Measurements from ENCODE around the gene C2orf15. TPM values are rescaled to one million over a fixed set of nuclear protein-coding genes. Genes with fewer than 3 reads are reported as not detected.
A peak's percentile ranks its signal among the peaks of the same experiment; 100 is the strongest.

C2orf15 gene
- total RNA-seq, 1 experiment from 2014 or later = 0.93 TPM

DNA sequence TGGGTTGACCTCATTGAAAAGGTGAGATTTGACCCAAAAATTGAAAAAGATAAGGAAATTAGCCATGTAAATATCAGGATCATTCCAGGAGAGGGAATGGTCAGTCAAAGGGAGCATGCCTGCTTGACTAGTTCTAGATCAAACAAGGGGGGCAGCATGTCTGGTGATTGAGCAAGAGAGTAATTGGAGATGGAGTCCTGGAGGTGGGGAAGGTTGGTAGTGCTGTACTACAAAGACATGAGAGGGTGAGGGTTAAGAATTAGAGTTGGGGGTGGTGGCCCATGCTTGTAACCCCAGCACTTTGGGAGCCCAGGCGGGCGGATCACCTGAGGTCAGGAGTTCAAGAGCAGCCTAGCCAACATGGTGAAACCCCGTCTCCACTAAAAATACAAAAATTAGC, 41.5 kb downstream of the C2orf15 start:
- ChIA-PET POLR2A (interaction anchor here (4.1 kb wide), 1 partner anchor 154 kb away, joined by 154 read pairs; the partner anchor contains the start of genes EIF5B and TXNDC9), CTCF (no interaction called here)
- no TSS peak for BruUV-seq (replicated peaks)
- peak; percentile 8 for DNase-seq (ENCODE audit: unreplicated experiment)
- no peak overlapping the region for H3K4me3 Mint-ChIP-seq (ENCODE audit: unreplicated experiment)
- intact Hi-C loops (cut with micrococcal nuclease) = no loop called here
- TF ChIP-seq, protein P1, sequence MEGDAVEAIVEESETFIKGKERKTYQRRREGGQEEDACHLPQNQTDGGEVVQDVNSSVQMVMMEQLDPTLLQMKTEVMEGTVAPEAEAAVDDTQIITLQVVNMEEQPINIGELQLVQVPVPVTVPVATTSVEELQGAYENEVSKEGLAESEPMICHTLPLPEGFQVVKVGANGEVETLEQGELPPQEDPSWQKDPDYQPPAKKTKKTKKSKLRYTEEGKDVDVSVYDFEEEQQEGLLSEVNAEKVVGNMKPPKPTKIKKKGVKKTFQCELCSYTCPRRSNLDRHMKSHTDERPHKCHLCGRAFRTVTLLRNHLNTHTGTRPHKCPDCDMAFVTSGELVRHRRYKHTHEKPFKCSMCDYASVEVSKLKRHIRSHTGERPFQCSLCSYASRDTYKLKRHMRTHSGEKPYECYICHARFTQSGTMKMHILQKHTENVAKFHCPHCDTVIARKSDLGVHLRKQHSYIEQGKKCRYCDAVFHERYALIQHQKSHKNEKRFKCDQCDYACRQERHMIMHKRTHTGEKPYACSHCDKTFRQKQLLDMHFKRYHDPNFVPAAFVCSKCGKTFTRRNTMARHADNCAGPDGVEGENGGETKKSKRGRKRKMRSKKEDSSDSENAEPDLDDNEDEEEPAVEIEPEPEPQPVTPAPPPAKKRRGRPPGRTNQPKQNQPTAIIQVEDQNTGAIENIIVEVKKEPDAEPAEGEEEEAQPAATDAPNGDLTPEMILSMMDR (IDR thresholded peaks at IDR 0.05; ENCODE audit: unreplicated experiment) = no peak
- no peaks in the 10 kb centered on the region for H3K9me3 Mint-ChIP-seq (ENCODE audit: unreplicated experiment)
- H3K4me1 Mint-ChIP-seq (ENCODE audit: insufficient read depth, unreplicated experiment) = peaks cover 24% of the 10 kb centered on the region
- H3K36me3 Mint-ChIP-seq (ENCODE audit: insufficient read depth, unreplicated experiment) = peaks cover 28% of the 10 kb centered on the region
- no peak overlapping the region for H3K27ac Mint-ChIP-seq (ENCODE audit: low read depth, unreplicated experiment)
- H3K27me3 Mint-ChIP-seq (ENCODE audit: insufficient read depth, unreplicated experiment) = no peaks in the 10 kb centered on the region

DNA sequence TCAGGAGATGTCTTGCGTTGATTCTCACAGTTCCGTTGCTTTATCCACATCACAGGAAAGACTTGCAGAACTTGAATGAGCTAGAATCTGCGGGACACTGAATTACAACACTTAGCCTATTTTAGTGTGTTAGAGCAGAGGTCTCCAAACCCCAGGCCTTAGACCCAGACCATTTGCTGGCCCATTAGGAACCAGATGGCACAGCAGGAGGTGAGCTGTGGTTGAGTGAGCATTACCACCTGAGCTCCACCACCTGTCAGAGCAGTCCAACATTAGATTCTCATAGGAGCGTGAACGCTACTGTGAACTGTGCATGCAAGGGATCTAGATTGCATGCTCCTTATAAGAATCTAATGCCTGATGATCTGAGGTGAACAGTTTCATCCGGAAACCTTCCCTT, 43.3 kb downstream of the C2orf15 start:
- H3K27ac Mint-ChIP-seq (ENCODE audit: low read depth, unreplicated experiment) = no peak overlapping the region
- ChIA-PET POLR2A (interaction anchor here (2.5 kb wide), 1 partner anchor 151 kb away, joined by 10 read pairs; the partner anchor contains the start of gene TXNDC9), CTCF (interaction anchor here (0.8 to 1.2 kb wide), 2 partner anchors 153 to 348 kb away, joined by 3 to 4 read pairs; partner anchors contain the start of gene EIF5B)
- DNase-seq (ENCODE audit: unreplicated experiment) = no peak
- H3K36me3 Mint-ChIP-seq (ENCODE audit: insufficient read depth, unreplicated experiment) = peaks cover 24% of the 10 kb centered on the region
- no TSS peak for BruUV-seq (replicated peaks)
- peaks cover 18% of the 10 kb centered on the region for H3K4me1 Mint-ChIP-seq (ENCODE audit: insufficient read depth, unreplicated experiment)
- TF ChIP-seq, protein P1 (IDR thresholded peaks at IDR 0.05; ENCODE audit: unreplicated experiment) = no peak
- no peaks in the 10 kb centered on the region for H3K9me3 Mint-ChIP-seq (ENCODE audit: unreplicated experiment)
- no peak overlapping the region for H3K4me3 Mint-ChIP-seq (ENCODE audit: unreplicated experiment)
- intact Hi-C loops (cut with micrococcal nuclease) = no loop called here
- no peaks in the 10 kb centered on the region for H3K27me3 Mint-ChIP-seq (ENCODE audit: insufficient read depth, unreplicated experiment)

DNA sequence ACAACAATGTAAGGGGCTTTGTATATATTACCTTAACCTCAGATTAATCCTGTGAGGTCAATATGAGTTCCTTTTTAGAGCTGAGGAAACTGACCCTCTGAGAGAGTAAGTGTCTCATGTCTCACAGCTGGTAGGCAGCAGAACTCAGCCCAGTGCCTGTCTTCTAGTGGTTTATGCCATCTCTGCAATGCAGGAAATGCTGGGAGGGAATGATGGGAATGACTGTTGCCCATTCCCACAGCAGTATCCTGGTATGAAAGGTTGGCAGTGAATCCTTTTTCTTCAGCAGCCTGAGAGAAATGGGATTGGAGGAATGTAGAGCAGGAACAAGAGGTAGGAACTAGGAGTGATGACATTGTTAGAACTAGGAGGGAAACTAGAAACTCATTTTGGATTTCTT, 45.5 kb downstream of the C2orf15 start:
- Mint-ChIP-seq H3K4me1 (ENCODE audit: insufficient read depth, unreplicated experiment) (peaks cover 14% of the 10 kb centered on the region), H3K9me3 (ENCODE audit: unreplicated experiment) (no peaks in the 10 kb centered on the region), H3K36me3 (ENCODE audit: insufficient read depth, unreplicated experiment) (peaks cover 46% of the 10 kb centered on the region), H3K27ac (ENCODE audit: low read depth, unreplicated experiment) (no peak overlapping the region), H3K4me3 (ENCODE audit: unreplicated experiment) (no peak overlapping the region), H3K27me3 (ENCODE audit: insufficient read depth, unreplicated experiment) (no peaks in the 10 kb centered on the region)
- CTCF ChIA-PET = interaction anchor here (0.5 kb wide), 1 partner anchor 65 kb away, joined by 4 read pairs; no protein-coding TSS in a partner anchor
- TF ChIP-seq, protein P1 (IDR thresholded peaks at IDR 0.05; ENCODE audit: unreplicated experiment) = no peak
- BruUV-seq (replicated peaks) = no TSS peak
- intact Hi-C loops (cut with micrococcal nuclease) = no loop called here
- DNase-seq (ENCODE audit: unreplicated experiment) = no peak
- POLR2A ChIA-PET = no interaction called here

DNA sequence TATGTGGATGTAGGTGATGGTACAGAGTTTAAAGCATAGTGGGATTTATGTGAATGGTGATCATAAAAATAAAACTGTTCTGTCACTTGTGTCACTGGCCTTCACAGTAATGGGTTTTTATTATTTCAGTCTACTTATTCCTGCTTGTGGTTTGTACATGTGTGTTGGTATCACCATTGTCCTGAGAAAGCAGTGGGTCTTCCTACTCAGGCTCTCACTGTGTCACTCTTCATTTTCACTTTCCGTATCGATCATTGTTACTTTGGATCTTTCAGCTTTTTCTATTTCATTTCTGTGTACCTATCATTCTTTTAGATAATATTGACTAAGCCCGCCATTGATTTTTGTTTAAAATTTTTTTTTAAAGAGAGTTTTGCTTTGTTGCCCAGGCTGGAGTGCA, 46.9 kb downstream of the C2orf15 start:
- H3K9me3 Mint-ChIP-seq (ENCODE audit: unreplicated experiment) = no peaks in the 10 kb centered on the region
- peaks cover 6% of the 10 kb centered on the region for H3K4me1 Mint-ChIP-seq (ENCODE audit: insufficient read depth, unreplicated experiment)
- no peaks in the 10 kb centered on the region for H3K27me3 Mint-ChIP-seq (ENCODE audit: insufficient read depth, unreplicated experiment)
- TF ChIP-seq, protein P1 (IDR thresholded peaks at IDR 0.05; ENCODE audit: unreplicated experiment) = no peak
- CTCF ChIA-PET = no interaction called here
- BruUV-seq (replicated peaks) = no TSS peak
- H3K36me3 Mint-ChIP-seq (ENCODE audit: insufficient read depth, unreplicated experiment) = peaks cover 60% of the 10 kb centered on the region
- no peak for DNase-seq (ENCODE audit: unreplicated experiment)
- H3K4me3 Mint-ChIP-seq (ENCODE audit: unreplicated experiment) = no peak overlapping the region
- POLR2A ChIA-PET = interaction anchor here (3.1 kb wide), 1 partner anchor 148 kb away, joined by 14 read pairs; the partner anchor contains the start of genes EIF5B and TXNDC9
- intact Hi-C loops (cut with micrococcal nuclease) = no loop called here
- H3K27ac Mint-ChIP-seq (ENCODE audit: low read depth, unreplicated experiment) = no peak overlapping the region

Measured in MCF 10A (cell line).